ENCODE measurements around the gene AMT. TPM values are rescaled to one million over a fixed set of nuclear protein-coding genes. Genes with fewer than 3 reads are reported as not detected.
"Not testable (repeated sequence)": the region's sequence is repeated elsewhere in the genome, so short reads cannot be mapped to it uniquely, and the experiment has no call there.

Gene AMT
- total and polyA plus RNA-seq, 7 donors: 0.80 to 5.3 (median 1.7) TPM

- ATAC-seq (no peak), DNase-seq (no peak)
- peak overlapping the region; percentile 26 for H3K27ac ChIP-seq
These were observed 18.4 kb downstream of the AMT start for GRCh38 chr3:49403891-49404290.

GRCh38 chr3:49401766-49402165, 20.5 kb downstream of the AMT start:
- peaks cover 72% of the 10 kb centered on the region for H3K4me1 ChIP-seq
- no peaks in the 10 kb centered on the region for H3K27me3 ChIP-seq (ENCODE audit: insufficient read depth in 3 of 3, low read length in 2 of 3)
- WGBS, 3 donors: 80 to 86% (median 83%) methylated on average over 2 of the region's 2 CpGs
- TF ChIP-seq CTCF (IDR thresholded peaks at IDR 0.05): no peak
- intact Hi-C loops (cut with DNase I): no loop called here
- DNase-seq: no peak
- H3K4me3 ChIP-seq: no peak overlapping the region
- no peak overlapping the region for H3K27ac ChIP-seq
- H3K9me3 ChIP-seq: no peaks in the 10 kb centered on the region
- no peak for ATAC-seq
- peaks cover 0 to 9% of the 10 kb centered on the region in 2 donors for H3K36me3 ChIP-seq (ENCODE audit: insufficient read depth in 1 of 2, low read depth in 1 of 2)

More at GRCh38 chr3:49403891-49404290, 18.4 kb downstream of the AMT start:
- Histone ChIP-seq H3K4me1 (peaks cover 66% of the 10 kb centered on the region), H3K9me3 (no peaks in the 10 kb centered on the region), H3K4me3 (no peak overlapping the region), H3K27me3 (ENCODE audit: insufficient read depth in 3 of 3, low read length in 2 of 3) (no peaks in the 10 kb centered on the region), H3K36me3 (ENCODE audit: insufficient read depth in 1 of 2, low read depth in 1 of 2) (peaks cover 0 to 9% of the 10 kb centered on the region in 2 donors)
- TF ChIP-seq CTCF (IDR thresholded peaks at IDR 0.05): no peak
- 85 to 97% (median 96%) methylated on average over 5 of the region's 5 CpGs for WGBS, 3 donors
- intact Hi-C loops (cut with DNase I): no loop called here

- ATAC-seq: peak in 3 of 4 donors; percentile 30 to 48 (median 33)
- DNase-seq: peak in 1 of 2 donors; percentile 26
These were observed 22.8 kb downstream of the AMT start for GRCh38 chr3:49399461-49399860.

GRCh38 chr3:49397470-49397869, 24.8 kb downstream of the AMT start:
- DNase-seq: no peak
- no peaks in the 10 kb centered on the region for H3K27me3 ChIP-seq (ENCODE audit: insufficient read depth in 3 of 3, low read length in 2 of 3)
- no peak overlapping the region for H3K4me3 ChIP-seq
- intact Hi-C loops (cut with DNase I): no loop called here
- no peak for TF ChIP-seq CTCF (IDR thresholded peaks at IDR 0.05)
- ATAC-seq: peak; percentile 58 to 79 (median 71)
- peaks cover 60% of the 10 kb centered on the region for H3K4me1 ChIP-seq
- H3K36me3 ChIP-seq (ENCODE audit: insufficient read depth in 1 of 2, low read depth in 1 of 2): peaks cover 2 to 13% of the 10 kb centered on the region in 2 donors
- H3K9me3 ChIP-seq: no peaks in the 10 kb centered on the region
- peak overlapping the region; percentile 48 for H3K27ac ChIP-seq
- 31 to 56% (median 45%) methylated on average over 4 of the region's 4 CpGs for WGBS, 3 donors

More at GRCh38 chr3:49399461-49399860, 22.8 kb downstream of the AMT start:
- 96 to 97% (median 96%) methylated on average over 3 of the region's 3 CpGs for WGBS, 3 donors
- no peaks in the 10 kb centered on the region for H3K9me3 ChIP-seq
- intact Hi-C loops (cut with DNase I): no loop called here
- no peak for TF ChIP-seq CTCF (IDR thresholded peaks at IDR 0.05)
- peaks cover 2 to 20% of the 10 kb centered on the region in 2 donors for H3K36me3 ChIP-seq (ENCODE audit: insufficient read depth in 1 of 2, low read depth in 1 of 2)
- no peak overlapping the region for H3K4me3 ChIP-seq
- no peak overlapping the region for H3K27ac ChIP-seq
- H3K27me3 ChIP-seq (ENCODE audit: insufficient read depth in 3 of 3, low read length in 2 of 3): no peaks in the 10 kb centered on the region
- H3K4me1 ChIP-seq: peaks cover 51% of the 10 kb centered on the region

- H3K9me3 ChIP-seq; intact Hi-C loops (cut with DNase I); H3K27ac ChIP-seq; ATAC-seq; H3K4me3 ChIP-seq; H3K27me3 ChIP-seq (ENCODE audit: insufficient read depth in 3 of 3, low read length in 2 of 3); DNase-seq: not testable (repeated sequence)
- Histone ChIP-seq H3K4me1 (peaks cover 51% of the 10 kb centered on the region), H3K36me3 (ENCODE audit: insufficient read depth in 1 of 2, low read depth in 1 of 2) (peaks cover 2 to 12% of the 10 kb centered on the region in 2 donors)
- 75 to 94% (median 86%) methylated on average over 10 of the region's 10 CpGs for WGBS, 3 donors
These were observed 31.0 kb downstream of the AMT start for GRCh38 chr3:49391310-49391709.

Data from psoas muscle (tissue), 8 donors.